Inferior parietal cortex (tissue), 1 donor: ENCODE results near the gene THAP12.
"Not testable (repeated sequence)": the region's sequence is repeated elsewhere in the genome, so short reads cannot be mapped to it uniquely, and the experiment has no call there.

Experiments used
- DNase-seq: peaks from one replicate; pipeline ENCODE4 v3.0.0-alpha.2; 2016; ENCODE audit errors: extremely low spot score

THAP12 gene

DNA sequence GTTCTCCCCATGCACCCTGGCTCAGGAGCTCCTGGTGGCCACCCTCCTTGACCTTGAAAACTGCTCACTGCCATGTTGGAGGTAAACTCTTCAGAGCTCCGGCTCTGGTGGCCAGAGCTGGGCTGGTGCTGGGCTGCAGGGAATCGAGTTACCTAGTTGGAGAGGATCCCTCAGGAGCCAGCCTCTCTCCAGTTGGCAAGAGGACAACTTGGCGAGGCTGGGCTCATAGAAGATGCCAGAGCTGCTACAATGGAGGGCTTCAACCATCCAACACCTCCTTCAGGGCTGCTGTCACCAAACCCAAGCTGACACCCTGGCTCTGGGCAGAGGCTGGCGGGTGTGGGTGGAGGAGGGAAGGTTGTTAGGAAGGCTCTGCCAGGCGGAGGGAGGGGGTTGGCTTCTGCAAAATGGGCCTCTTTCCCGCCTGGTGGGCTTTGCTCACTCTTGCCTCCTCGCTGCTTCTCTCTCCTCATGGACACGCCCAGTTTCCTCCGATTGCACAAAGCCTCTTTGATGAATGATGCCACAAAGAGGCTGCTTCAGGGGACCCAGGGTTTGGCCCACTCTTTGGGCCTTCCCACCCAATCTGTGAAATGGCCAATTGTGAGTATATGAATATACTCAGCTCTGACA lies 53.1 kb downstream of the THAP12 start:
- no peak for DNase-seq

DNA sequence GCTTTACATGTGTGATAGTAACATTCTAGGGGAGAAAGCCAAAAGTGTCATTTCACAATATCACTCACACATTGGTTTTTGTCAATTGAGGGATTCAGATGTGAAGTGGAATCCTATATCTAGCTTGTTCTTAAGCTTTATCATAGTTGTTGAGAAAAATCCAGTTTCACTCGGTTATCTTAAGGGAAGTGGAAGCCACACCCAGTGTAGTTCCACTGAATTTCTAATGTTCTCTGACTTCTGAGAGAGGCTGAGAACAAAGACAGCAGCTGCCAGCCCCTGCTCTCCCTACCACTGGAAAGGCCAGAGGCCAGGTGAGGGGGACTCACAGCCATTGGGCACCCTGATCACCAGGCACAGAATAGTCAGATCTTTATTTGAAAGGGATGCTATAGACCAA lies 53.7 kb downstream of the THAP12 start:
- no peak for DNase-seq

DNA sequence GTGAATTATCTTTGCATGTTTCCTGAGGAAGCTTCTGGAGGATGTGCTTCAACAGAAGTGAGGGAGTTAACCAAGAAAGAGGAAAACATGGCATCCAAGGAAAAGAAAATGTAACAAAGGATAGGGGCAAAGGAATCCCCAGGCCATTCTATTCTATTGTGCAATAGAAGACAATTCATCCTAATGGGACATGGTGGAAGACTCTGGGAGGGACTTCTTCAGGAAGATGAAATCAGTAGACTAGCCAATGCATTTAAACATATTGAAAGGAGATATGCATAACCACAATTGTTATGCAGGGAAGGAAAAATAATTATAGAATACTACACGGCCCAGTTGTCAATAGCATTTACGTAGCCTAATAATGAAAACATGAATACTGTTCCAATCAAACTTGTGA lies 55.7 kb downstream of the THAP12 start:
- DNase-seq, result no peak

DNA sequence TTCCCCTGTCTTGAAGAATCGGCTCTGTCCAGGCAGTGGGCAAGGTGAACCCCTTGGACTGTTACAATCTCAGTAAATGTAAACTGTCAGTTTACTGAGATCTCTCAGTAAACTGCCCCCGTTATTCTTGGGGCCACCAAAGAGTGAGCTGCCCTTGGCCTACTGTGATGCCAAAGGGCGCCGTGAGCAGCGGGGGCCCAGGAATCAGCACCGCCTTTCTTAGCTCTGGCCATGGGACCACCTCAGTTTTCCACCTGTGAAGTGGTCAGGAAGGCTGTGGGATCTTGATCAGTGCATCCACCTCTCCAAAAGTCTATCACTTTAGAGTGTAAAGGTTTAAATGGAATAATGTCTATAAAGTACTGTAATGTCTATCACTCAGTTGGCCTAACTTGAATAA lies 57.1 kb downstream of the THAP12 start:
- DNase-seq, result no peak

DNA sequence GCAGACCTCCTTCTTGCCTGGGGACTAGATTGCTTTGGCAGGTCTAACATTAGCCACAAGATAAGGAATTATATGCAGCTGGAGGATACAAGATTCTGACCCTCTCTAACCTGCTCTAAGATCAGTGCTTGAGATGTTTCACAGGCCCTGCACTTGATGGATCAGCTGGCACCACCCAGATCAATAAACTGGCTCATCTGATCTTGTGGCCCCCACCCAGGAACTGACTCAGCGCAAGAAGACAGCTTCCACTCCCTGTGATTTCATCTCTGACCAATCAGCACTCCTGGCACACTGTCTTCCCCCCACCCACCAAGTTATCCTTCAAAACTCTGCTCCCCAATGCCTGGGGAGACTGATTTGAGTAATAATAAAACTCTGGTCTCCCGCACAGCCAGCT lies 57.6 kb downstream of the THAP12 start:
- not testable (repeated sequence) for DNase-seq

DNA sequence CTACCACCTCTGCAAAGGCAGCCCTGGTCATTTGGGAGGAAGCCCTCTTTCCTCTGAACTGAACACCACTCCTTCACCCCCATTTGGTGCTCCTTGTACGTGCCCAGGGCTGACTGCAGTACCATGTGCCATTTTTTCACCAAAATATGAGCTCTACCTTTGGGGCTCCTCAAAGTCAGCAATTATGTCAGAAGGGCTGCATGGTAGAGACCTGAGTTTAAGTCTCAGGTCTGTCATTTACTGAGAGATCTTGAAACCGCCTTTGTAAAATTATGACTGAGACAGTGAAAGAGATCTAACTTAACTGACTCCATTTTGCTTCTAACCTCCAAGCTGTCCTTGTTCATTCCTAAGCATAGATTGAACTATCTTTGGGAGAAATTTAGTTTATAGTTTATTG lies 58.0 kb downstream of the THAP12 start:
- DNase-seq, result no peak

DNA sequence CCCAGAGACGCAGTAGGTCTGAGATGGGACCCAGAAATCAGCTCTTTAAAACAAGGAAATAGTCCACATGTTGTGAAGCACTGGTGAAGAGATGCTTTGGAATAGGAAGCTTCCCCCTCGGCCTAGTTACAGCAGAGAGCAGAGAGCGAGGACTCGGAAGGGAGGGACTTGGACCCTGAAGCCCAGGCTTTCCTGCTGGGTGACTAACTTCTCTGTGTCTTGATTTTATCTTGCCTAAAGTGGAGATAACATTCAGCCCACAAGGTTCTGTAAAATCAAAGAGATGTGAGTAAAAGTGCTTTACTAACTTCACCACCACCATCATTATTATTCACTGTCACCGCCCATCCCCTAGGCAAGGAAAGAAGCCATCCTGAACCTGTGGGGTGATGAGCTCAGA lies 58.4 kb downstream of the THAP12 start:
- no peak for DNase-seq

DNA sequence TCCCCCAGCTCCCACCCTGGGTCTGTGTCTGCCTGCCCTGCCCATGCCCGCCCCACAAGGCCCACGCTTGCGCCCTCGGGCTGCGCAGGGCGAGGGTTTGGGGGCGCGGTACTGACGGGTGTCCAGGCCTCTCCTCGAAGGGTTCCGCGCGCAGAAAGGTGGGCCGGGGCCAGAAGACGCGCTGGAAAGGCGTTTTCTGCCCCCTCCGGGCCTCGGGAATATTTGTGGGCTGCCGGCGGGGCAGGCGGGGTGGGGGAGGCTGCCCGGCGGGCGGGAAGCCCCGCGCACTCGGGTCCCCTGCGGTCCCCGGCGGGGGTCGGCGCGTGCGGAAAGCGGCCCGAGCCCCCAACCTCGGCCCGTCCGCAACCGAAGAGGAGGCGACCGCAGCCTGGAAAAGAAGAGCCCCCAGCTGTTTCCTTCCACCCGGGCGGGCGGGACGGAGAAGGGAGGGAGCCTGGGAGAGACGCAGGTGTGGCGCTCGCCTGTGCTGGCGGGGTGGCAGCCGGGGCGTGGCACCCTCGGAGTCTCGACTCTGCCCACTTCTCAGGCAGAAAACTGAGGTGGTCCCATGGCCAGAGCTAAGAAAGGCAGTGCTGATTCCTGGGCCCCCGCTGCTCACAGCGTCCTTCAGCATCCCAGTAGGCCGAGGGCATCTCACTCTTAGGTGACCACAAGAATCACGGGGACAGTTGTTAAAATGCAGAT lies 59.0 kb downstream of the THAP12 start:
- no peak for DNase-seq

DNA sequence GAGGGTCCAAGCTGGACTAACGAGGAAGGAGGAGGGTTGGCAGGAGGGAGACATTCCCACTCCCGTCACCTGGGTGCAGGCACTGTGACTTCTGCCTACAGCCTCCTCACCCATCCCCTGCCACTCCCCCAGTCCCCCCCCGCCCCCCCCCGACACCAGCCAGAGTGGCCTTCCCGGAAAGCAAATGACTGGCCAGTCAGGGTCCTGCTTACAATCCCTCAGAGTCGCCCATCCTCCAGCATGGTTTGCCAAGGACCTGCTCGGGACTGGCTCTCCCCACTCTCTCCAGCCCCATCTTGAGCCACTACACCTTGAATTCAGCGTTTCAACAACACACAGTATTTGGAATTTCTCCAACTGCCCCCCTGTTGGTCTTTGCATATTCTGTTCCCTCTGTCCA lies 59.6 kb downstream of the THAP12 start:
- DNase-seq, result no peak

DNA sequence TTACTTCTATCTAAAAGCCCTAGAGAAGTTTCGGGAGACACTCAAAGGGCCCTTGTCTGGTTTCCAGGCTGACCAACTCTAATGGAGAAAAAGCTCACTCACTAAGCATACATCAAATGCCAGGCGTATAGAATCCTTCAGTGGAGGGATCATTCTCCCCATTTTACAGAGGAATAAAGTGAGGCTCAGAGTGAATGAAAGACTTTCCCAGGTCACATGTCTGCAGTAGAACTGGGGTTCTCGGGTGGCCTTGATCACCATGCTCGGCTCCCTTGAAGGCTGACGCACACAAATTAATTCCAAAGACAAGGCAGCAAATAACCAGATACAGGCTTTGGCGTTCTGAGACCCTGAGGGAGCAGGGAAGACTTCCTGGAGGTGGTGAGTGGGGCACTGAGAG lies 60.0 kb downstream of the THAP12 start:
- DNase-seq, result no peak

DNA sequence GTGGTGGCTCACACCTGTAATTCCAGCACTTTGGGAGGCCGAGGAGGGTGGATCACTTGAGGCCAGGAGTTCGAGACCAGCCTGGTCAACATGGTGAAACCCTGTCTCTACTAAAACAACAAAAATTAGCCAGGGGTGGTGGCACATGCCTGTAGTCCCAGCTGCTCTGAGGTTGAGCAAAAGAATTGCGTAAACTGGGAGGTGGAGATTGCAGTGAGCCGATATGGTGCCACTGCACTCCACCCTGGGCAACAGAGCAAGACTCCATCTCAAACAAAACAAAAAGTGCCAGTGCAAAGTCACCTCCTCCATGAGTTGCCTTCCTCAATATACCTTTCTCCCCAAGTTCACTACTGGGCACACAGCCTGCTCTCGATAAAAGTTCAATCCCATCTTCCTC lies 61.1 kb downstream of the THAP12 start:
- DNase-seq, result not testable (repeated sequence)

DNA sequence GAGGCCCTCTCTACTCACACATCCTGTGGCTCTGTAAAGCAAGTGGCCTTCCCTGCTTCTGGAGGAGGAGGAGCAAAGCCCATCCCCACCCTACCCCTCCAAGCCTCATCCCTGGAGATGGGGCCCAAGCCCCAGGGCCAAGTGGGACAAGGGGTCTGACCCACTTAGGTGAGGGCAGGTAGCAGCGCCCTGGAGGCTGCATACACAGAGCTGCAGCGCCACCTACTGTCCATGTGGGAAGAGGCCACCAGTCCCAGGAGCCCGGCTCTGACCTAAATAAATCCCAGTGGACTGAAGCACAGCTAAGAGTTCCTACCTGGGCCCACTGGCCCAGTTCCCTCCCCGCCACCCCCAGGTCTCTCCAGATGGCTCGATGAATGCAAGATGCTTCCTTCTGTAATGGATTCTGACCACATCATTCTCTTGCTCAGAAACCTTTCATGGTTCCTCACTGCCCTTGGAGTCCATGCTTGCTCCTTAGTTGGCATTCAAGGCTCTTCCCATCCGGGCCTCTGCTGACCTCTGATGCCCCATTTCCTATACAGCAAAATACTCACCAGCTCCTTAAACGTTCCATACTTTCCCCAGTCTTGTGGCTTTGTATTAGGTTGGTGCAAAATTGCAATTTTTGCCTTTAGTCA lies 62.1 kb downstream of the THAP12 start:
- DNase-seq, result peak; percentile 86

DNA sequence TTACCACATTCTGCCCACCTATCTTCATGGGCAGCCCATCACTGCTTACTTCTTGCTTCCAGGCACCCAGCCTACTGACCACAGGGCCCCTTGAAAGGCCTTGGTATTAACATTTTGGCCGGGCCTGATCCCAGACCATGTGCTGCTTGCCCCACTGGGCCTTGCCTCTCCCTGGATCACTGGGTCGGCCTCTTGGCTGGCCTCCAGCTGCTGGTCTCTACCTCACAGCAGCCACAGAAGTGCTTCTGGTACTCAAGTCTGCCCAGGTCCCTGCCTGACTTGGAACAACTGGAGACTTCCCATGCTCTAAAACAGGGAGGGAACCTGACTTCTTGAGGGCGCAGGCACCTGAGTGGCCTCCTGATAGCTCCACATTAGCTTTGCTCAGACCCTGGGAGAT lies 63.6 kb downstream of the THAP12 start:
- no peak for DNase-seq

DNA sequence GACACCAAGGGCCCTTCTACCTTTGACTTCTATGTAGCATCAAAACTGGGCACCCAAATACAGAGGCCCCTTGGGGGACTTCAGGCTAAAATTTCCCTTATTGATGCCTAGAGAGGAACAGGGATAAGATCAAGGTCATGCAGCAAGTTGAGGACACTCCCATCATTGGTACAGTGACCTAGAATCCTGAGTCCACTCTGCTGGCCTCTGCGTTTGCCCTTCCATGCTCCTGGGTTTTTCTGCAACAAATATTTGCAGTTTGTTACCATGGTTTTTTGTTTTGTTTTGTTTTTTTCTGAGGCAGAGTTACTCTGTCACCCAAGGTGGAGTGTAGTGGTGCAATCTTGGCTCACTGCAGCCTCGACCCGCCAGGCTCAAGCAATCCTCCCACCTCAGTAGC lies 64.2 kb downstream of the THAP12 start:
- no peak for DNase-seq

DNA sequence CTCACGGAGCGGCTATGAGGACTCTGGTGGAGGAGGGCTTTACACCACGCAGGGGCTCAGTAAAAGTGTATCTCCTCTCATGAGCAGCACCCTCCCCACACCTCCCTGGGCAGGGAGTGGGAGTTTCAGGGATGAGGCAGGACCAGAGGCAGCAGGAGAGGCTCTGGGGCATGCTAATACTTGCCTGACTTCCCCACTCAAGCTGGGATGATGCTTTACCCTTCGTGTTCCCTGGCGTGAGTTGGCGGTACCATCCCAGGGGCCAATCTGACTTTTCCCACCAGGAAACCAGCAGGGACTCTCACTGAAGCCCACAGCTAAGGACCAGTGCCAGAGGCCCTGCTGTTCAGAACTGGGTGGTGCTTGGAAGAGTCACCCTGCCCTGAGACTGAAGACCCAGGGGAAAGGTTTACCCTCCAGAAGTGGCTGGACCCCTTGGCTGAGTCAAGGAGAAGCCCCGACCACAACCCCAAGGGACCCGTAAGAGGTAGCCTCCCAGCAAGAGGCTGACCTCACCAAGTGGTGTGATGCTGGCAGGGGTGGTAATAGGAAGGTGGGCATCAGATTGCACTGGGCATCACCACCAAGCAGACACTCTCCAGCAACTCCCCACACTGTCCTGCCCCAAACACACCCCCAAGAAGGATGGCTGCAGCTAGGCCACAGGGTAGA lies 65.6 kb downstream of the THAP12 start:
- DNase-seq, result no peak

DNA sequence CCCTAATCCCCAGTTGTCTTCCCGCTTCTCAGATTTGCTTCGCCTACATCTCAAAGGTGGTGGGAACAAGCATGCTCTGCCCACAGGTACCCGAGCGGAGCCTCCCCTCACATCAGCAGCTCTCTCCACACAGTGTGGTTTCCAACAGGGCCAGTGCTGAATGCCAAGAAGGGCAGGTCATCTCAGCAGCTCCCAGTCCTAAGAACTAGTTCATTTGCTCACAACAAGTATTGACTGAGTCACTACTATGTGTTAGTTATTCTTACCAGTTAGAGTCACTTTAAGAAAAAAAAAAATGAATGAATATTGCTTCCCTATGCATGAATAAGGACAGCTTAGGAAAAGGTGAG lies 66.2 kb downstream of the THAP12 start:
- DNase-seq, result no peak

DNA sequence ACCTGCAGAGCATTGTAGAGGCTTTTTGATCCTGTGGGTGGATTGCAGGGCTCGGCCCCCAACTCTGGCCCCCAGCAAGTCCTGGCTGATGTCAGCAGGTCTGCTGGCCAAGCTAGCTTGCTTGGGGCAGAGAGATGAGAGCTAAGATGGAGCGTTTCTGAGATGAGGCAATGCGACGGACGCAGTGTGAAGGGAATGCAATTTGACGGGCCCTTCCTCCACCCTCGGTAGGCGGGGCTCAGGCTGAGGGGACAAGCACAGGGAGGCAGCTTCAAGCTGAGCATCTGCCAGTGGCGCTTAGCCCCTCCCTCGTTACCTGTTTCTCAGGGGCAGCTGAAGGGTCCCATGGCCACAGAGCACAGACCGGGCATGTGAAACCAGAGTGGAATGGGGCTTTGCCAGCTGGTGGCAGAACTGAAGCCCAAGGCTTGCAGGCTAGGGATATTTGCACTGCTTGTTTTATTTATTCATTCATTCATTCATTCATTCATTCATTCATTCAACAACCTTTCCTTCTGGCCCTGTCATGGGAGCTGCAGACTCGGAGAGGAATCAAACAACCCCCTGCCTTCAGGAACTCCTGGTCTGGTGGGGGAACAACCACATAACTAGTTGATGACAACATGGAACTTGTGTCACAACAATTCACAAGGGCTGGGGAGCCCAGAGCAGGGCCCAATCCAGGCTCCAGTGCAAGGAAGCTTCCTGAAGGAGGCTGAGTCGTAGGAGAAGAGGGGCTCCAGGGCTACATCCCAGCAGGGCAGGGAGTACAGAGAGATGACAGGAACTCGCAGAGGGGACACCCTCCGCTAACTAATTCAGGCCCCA lies 66.8 kb downstream of the THAP12 start:
- DNase-seq, result no peak

DNA sequence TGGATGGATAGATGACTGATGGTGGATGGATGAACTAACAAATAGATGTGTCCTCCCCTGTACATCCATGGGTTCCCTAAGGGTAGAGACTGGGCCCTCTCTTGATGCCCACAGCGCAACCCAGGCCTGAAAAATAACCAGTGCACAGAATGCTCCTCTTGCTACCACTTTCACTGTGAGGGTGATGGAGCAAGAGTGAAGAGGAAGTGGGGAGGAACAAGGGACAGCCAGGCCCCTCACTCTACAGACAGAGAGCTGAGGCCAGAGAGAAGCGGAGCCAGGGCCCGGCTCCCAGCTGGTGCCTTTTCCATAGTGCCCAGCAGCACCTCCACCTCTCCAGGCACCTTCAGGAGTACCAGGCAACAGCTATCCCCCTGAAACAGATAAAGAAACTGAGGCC lies 67.7 kb downstream of the THAP12 start:
- no peak for DNase-seq

DNA sequence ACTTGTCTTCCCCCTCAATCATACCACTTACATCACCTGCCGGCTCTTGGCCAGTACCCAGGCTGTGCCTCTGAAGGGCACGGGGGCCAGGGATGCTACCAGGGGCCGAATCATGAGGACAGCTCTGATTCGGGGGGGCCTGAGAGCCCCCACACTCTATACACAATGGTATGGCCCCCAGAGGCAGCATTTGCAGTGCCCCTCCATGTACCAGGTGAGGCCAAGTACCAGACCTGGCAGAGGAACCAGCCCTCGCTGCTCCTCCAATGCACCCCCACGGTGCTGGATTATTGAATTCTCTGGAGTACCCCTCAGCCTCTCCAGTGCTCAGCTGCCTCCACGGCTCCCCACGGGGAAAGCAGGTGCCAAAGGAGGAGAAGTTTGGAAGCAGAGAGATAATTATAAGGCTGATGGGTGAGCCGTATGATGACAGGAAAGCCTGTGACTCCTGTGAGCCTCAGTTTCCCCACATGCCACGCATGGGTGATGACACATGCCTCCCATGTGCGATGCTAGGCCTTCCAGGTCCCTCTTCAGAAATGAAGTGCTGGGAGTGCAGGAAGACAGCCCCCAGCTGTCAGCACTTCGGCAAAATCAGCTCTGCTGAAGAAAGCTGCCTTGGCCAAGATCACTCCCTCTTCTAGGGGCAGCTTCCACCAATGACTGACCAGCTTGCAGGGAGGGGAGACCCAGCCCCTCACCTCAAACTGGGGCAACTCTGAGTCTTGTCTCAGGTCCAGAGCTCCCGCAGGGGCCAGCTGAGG lies 69.9 kb downstream of the THAP12 start:
- DNase-seq, result no peak

DNA sequence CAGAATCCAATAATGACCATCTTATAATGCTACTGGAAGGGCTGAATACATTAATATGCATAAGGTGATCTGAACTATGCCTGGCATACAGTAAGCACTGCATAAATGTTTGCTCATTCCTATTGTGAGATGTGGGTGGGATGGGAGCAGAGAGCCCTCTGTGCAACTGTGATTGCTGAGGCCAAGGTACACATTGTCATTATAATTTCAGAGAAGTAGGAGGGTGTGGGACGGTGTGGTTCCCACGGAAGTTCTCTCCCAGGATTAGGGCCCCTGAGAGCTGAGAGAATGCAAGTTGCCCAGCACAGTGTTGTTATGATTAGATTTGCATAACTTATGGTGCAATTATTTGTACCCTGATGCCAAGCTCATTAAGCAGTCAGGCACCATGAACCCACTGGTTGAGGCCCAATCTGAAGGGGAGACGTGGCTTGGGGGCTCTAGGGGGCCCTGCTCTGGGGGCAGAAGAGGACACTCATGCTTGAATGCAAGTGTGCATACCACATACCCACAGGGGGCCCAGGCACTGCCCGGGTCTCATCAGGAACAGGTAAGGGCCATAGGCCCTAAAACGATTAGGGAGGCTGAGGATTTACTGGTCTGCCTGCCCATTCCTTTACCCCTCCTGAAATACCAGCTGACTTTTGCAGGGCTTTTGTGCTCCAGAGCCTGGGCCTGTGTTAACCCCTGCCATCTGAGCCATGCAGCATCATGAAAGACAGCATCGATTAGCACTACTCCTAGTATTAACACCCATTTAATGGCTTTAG lies 72.8 kb downstream of the THAP12 start:
- no peak for DNase-seq
